ENCODE data around the gene SSNA1. TPM values are rescaled to one million over a fixed set of nuclear protein-coding genes. Genes with fewer than 3 reads are reported as not detected.

The SSNA1 gene
- total and polyA plus RNA-seq, 12 donors, result 13.2 to 138 (median 70.3) TPM

- H3K27ac ChIP-seq, result no peak overlapping the region
- peaks cover 25% of the 10 kb centered on the region for H3K27me3 ChIP-seq
- H3K36me3 ChIP-seq (replicated peaks in 1 of 2), result no peaks in the 10 kb centered on the region
- no peaks in the 10 kb centered on the region for H3K4me1 ChIP-seq (replicated peaks in 1 of 2)
- TF ChIP-seq POLR2A (IDR thresholded peaks at IDR 0.05) (no peak), CTCF (IDR thresholded peaks at IDR 0.05) (no peak)
- no peak overlapping the region for H3K4me3 ChIP-seq
- no peak for DNase-seq
- intact Hi-C loops (cut with DNase I), result no loop called here
- WGBS, 4 donors, result 78 to 89% (median 81%) methylated on average over 17 to 26 of the region's 26 CpGs
- H3K9me3 ChIP-seq (replicated peaks in 1 of 3), result no peaks in the 10 kb centered on the region
Measured at GRCh38 chr9:137147091-137147792, 41.2 kb upstream of the SSNA1 start.

- Histone ChIP-seq H3K9me3 (replicated peaks in 1 of 3) (no peaks in the 10 kb centered on the region), H3K4me1 (replicated peaks in 1 of 2) (no peaks in the 10 kb centered on the region), H3K27ac (no peak overlapping the region), H3K36me3 (replicated peaks in 1 of 2) (no peaks in the 10 kb centered on the region), H3K4me3 (no peak overlapping the region), H3K27me3 (peaks cover 20% of the 10 kb centered on the region)
- no peak for DNase-seq
- intact Hi-C loops (cut with DNase I), result no loop called here
- TF ChIP-seq CTCF (IDR thresholded peaks at IDR 0.05) (no peak), POLR2A (IDR thresholded peaks at IDR 0.05) (no peak)
- 28 to 44% (median 34%) methylated on average over 9 to 23 of the region's 24 CpGs for WGBS, 4 donors
Measured at GRCh38 chr9:137147793-137148160, 40.7 kb upstream of the SSNA1 start.

- Histone ChIP-seq H3K4me3 (no peak overlapping the region), H3K9me3 (replicated peaks in 1 of 3) (no peaks in the 10 kb centered on the region), H3K36me3 (replicated peaks in 1 of 2) (no peaks in the 10 kb centered on the region), H3K4me1 (replicated peaks in 1 of 2) (no peaks in the 10 kb centered on the region), H3K27me3 (peaks cover 15% of the 10 kb centered on the region), H3K27ac (no peak overlapping the region)
- no peak for DNase-seq
- TF ChIP-seq POLR2A (IDR thresholded peaks at IDR 0.05) (no peak), CTCF (IDR thresholded peaks at IDR 0.05) (no peak)
- intact Hi-C loops (cut with DNase I), result no loop called here
- WGBS, 4 donors, result 50 to 76% (median 67%) methylated on average over 3 to 27 of the region's 27 CpGs
Measured at GRCh38 chr9:137148242-137148641, 40.2 kb upstream of the SSNA1 start.

DNA sequence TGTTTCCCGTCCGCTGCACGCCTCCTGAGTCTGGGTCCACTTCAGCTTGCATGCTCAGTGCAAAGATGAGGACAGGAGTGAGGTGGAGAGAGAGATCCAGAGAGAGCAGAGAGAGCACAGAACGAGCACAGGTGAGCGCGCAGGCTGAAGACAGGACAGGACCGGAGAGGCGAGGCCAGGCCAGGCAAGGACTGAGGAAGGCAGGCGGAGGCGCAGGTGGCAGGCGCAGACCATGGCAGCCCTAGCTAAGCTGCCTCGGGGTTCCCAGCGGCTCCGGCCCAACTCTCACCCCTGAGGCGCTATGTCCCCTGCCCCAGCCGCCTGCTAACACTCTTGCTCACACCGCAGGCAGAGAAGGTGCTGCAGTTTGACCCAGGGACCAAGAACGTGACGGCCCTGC lies 39.8 kb upstream of the SSNA1 start:
- Histone ChIP-seq H3K36me3 (replicated peaks in 1 of 2) (no peaks in the 10 kb centered on the region), H3K27me3 (peaks cover 11% of the 10 kb centered on the region), H3K4me3 (no peak overlapping the region), H3K27ac (no peak overlapping the region), H3K9me3 (replicated peaks in 1 of 3) (no peaks in the 10 kb centered on the region), H3K4me1 (replicated peaks in 1 of 2) (no peaks in the 10 kb centered on the region)
- intact Hi-C loops (cut with DNase I), result no loop called here
- 71 to 83% (median 77%) methylated on average over 16 to 19 of the region's 19 CpGs for WGBS, 4 donors
- DNase-seq, result no peak
- TF ChIP-seq CTCF (IDR thresholded peaks at IDR 0.05), result no peak
- no peak for TF ChIP-seq POLR2A (IDR thresholded peaks at IDR 0.05)
